HG02981 (cell line): ENCODE measurements around the gene AFF2.

Experiments
- ATAC-seq: cut with Tn5 transposase; IDR thresholded peaks from one replicate; pipeline ENCODE4 v1.9.1; 2021; ENCODE audit warnings: mild to moderate bottlenecking, moderate library complexity; ENCODE audit not compliant: unreplicated experiment

Gene AFF2

GRCh38 chrX:148535639-148536038 lies 35.2 kb downstream of the AFF2 start:
- no peak for ATAC-seq

DNA sequence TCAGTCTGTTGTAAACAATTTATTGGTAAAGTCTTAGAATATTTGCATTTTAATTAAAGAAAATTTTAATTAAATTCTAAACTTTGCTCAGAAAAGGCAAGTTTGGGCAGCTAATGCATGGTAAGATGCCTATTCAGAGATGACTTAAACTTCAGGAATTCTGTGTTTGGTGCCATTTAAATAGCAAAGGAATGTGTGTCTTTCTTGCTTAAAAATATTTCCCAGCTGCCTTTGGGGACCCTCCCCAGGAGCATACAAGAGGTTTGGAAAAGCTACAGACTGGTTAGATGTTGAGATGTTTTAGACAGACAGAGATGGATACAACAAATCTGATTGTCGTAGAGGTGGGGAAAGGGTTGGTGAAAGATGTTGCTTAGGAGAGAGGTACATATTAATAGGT lies 36.5 kb downstream of the AFF2 start:
- ATAC-seq: no peak

- no peak for ATAC-seq
These were observed 37.3 kb downstream of the AFF2 start for GRCh38 chrX:148537556-148538182.

GRCh38 chrX:148538582-148538981 lies 38.2 kb downstream of the AFF2 start:
- ATAC-seq: no peak

DNA sequence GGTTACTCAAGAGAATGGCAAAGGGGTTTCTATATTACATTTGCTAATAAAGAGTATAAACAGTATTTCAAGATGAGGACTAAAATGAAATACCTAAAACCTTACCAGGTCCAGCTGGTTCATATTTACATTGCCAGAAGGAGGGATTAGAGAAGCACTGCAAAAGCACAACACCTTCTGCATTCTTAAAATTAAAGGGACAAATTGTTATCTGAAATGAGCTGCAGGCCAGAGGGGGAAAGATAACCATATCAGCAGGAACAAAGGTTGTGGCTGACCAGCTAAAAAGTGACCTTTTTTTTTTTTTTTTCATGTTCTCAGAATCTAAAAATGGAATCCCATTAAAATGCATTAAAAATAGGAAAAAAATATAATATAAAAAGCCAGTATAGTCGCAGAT lies 39.7 kb downstream of the AFF2 start:
- no peak for ATAC-seq

DNA sequence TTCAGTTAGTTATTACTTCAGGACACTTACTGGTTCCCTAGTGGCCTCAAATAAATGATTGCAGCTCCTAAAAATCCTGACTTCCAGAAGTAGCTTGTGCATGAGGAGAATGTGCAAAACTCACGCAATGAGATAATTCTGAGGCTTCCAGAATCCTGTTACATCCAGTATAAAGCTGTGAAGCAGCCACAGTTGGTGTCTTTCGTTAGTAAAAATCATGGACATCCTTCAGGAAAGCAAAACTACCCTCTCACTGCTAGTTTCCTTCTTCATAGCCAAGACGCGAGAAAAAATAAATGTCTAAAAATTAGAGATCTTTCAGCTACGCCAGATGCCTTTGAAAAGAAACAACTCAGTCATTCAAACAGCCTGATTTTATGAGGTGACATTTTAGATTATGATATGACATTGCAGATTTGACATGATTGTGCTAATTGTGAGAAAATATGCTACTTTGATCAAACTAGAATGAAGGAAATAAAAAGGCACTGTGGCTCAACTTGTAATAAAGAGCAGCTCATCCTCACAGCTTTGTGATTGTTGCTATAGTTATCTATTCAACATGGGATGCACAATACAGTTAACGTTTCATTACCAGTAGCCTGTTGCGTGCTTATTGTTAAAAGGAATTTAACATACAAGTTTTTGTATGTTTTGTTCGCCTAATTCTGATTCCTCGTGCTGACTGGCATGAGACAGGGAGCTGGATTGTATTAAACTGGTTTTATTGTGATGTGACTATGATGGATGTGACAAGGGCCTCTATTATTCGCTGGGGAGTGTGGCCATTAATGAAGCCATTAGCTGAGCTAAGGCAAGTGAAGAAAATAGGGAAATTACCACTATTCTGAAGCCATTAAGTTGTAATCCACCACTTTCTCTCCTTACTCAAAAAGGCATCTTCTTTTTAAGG lies 40.5 kb downstream of the AFF2 start:
- ATAC-seq: peak; percentile 14

DNA sequence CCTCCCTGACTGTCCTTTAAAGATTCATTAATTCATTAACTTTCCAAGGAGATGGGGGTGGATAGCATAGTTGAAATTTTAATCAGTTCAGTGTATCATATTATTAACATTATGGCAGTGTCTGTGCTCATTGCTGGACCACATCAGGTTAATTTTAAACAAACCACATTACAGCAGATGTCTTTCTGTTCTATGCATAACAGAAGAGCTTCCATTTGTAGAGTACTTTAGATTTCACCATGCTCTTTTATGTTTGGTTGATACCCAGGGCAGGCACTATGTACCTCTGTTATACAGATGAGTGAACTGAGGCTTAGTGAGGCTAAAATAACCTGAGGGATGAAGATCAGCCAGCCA lies 41.1 kb downstream of the AFF2 start:
- peak; percentile 79 for ATAC-seq

GRCh38 chrX:148542481-148543255 lies 42.3 kb downstream of the AFF2 start:
- peak; percentile 30 for ATAC-seq

GRCh38 chrX:148552775-148553174 lies 52.4 kb downstream of the AFF2 start:
- no peak for ATAC-seq

- no peak for ATAC-seq
These were observed 54.7 kb downstream of the AFF2 start for GRCh38 chrX:148555101-148555500.

- ATAC-seq: no peak
These were observed 55.3 kb downstream of the AFF2 start for GRCh38 chrX:148555571-148556243.

DNA sequence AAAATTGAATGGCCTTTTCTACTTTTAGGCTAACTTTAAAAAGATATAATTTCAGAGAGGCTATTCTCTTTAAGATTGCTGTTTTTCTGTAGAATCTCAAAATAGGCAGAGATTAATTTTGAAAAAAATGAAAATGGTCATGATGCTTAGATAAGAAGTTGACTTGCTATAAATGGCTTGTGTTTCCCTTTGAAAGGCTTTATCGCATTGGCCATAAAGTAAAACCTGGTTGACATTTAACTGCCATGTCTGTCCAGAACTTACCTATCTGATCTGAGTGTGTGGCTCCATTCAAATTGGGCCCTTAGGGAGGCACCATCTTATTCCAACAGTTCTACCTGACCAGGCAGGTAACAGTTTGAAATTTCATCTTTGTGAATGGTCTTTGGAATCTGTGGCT lies 56.1 kb downstream of the AFF2 start:
- no peak for ATAC-seq

GRCh38 chrX:148562846-148563245 lies 62.4 kb downstream of the AFF2 start:
- ATAC-seq: no peak

- ATAC-seq: no peak
These were observed 66.8 kb downstream of the AFF2 start for GRCh38 chrX:148567229-148567628.

GRCh38 chrX:148567779-148568178 lies 67.4 kb downstream of the AFF2 start:
- no peak for ATAC-seq

GRCh38 chrX:148568763-148569162 lies 68.3 kb downstream of the AFF2 start:
- no peak for ATAC-seq

- no peak for ATAC-seq
These were observed 71.9 kb downstream of the AFF2 start for GRCh38 chrX:148572337-148572736.

- ATAC-seq: no peak
These were observed 72.7 kb downstream of the AFF2 start for GRCh38 chrX:148573119-148573518.

DNA sequence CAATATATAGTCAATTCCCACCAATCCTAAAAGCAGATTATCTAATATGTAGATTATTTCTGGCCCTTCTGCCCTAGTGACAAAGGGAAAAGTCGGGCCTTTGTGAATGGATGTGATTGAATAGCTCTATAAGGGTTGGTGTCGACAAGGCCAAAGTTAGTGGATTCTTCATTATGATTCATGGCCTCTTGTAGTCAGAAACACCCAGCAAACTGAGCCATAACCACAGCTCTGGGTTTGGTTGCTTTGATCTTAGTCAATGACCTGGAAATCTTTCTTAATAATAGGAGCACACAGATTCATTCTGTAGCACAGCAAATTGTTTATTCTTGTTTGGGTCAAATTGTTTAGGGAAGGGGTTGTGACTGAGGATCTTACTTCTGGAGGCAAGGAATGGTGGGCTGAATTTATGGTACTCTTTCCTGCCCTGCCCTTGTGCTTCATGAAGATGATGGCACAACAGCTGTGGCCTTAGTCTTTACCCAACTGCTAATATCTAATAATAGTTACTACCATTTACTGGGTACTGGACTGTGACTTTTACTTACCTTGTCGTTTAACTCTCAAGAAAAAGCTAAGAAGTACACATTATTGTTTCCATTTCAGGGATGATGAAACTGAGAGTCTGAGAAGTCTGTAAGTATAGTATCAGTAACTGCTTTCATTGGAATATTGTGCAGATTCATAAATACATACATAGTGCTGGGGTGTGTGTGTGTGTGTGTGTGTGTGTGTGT lies 74.0 kb downstream of the AFF2 start:
- no peak for ATAC-seq

DNA sequence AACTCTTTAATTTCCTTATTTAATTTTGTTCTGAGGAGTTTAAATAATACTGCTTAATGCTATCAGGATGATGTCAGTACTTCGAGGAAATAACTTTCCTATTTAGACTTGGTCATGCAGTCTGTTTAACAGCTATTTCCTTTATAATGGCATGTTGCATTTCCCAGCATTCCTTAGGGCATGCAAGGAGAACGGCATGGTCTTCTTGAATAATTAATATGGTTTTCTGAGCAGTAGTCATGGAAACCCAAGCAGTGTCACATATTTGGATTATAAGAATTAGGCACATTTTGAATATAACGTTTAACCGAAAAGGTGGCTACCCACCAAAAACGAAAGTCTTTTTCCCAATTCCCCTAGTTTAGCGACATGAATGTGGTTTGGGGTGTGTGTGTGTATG lies 76.0 kb downstream of the AFF2 start:
- ATAC-seq: no peak
